ENCODE data around the gene MRPS2. TPM values are rescaled to one million over a fixed set of nuclear protein-coding genes. Genes with fewer than 3 reads are reported as not detected.

MRPS2 gene
- polyA plus RNA-seq, 2 of the 4 experiments (the other 2 are of a cell fraction): 66.9 to 90.1 TPM

GRCh38 chr9:135471791-135472640 is 28.5 kb upstream of the MRPS2 start:
- H3K4me1 ChIP-seq: no peaks in the 10 kb centered on the region
- H3K4me2 ChIP-seq: no peak overlapping the region
- 85% methylated on average over 23 of the region's 23 CpGs for WGBS (ENCODE audit: missing lambda C conversion rate)
- no peak overlapping the region for H3K4me3 ChIP-seq
- DNase-seq (ENCODE audit: low read depth in 1 of 2, low spot score in 1 of 2) (no peak), ATAC-seq (no peak), FAIRE-seq (no peak)
- ChIA-PET POLR2A (no interaction called here), CTCF (interaction anchor here (0.7 to 3.2 kb wide), 5 partner anchors 12 to 386 kb away, joined by 3 to 14 read pairs (median 3); no protein-coding TSS in a partner anchor)
- H3K9me3 ChIP-seq: no peaks in the 10 kb centered on the region
- no peak overlapping the region for H3K27ac ChIP-seq
- TF ChIP-seq, protein P1, sequence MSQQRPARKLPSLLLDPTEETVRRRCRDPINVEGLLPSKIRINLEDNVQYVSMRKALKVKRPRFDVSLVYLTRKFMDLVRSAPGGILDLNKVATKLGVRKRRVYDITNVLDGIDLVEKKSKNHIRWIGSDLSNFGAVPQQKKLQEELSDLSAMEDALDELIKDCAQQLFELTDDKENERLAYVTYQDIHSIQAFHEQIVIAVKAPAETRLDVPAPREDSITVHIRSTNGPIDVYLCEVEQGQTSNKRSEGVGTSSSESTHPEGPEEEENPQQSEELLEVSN (IDR thresholded peaks at IDR 0.05; ENCODE audit: borderline replicate concordance, low read depth): no peak
- TF ChIP-seq HOXB5 (CRISPR knock-in tag; IDR thresholded peaks at IDR 0.05) (no peak), SREBF2 (IDR thresholded peaks at IDR 0.05) (no peak), HMGXB4 (CRISPR knock-in tag; IDR thresholded peaks at IDR 0.05; ENCODE audit: borderline replicate concordance) (no peak), TFCP2L1 (CRISPR knock-in tag; IDR thresholded peaks at IDR 0.05) (no peak), FOSL2 (IDR thresholded peaks at IDR 0.05) (no peak), FOSL2 (CRISPR knock-in tag; IDR thresholded peaks at IDR 0.05) (no peak), FOSB (CRISPR knock-in tag; IDR thresholded peaks at IDR 0.05) (no peak), RNF2 (IDR thresholded peaks at IDR 0.05; ENCODE audit: borderline replicate concordance, low read depth) (no peak), ZNF302 (CRISPR knock-in tag; IDR thresholded peaks at IDR 0.05) (no peak), RCOR1 (IDR thresholded peaks at IDR 0.05; ENCODE audit: low read depth, low read length) (no peak)

GRCh38 chr9:135473972-135474543 is 26.4 kb upstream of the MRPS2 start:
- no peak for ATAC-seq
- CTCF ChIA-PET: interaction anchor here (0.6 to 3.2 kb wide), 6 partner anchors 10 to 388 kb away, joined by 3 to 14 read pairs (median 10); no protein-coding TSS in a partner anchor

More at GRCh38 chr9:135473972-135474543, 26.4 kb upstream of the MRPS2 start:
- no peak overlapping the region for H3K4me3 ChIP-seq
- WGBS (ENCODE audit: missing lambda C conversion rate): 67% methylated on average over 11 of the region's 12 CpGs
- no peak overlapping the region for H3K4me2 ChIP-seq
- H3K9me3 ChIP-seq: no peaks in the 10 kb centered on the region
- no peaks in the 10 kb centered on the region for H3K4me1 ChIP-seq
- H3K27ac ChIP-seq: no peak overlapping the region
- FAIRE-seq (no peak), DNase-seq (ENCODE audit: low read depth in 1 of 2, low spot score in 1 of 2) (no peak)
- TF ChIP-seq, protein P2, sequence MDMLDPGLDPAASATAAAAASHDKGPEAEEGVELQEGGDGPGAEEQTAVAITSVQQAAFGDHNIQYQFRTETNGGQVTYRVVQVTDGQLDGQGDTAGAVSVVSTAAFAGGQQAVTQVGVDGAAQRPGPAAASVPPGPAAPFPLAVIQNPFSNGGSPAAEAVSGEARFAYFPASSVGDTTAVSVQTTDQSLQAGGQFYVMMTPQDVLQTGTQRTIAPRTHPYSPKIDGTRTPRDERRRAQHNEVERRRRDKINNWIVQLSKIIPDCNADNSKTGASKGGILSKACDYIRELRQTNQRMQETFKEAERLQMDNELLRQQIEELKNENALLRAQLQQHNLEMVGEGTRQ (IDR thresholded peaks at IDR 0.05): no peak
- TF ChIP-seq CHD4 (IDR thresholded peaks at IDR 0.05; ENCODE audit: borderline replicate concordance): no peak
- no peak for TF ChIP-seq FOXS1 (CRISPR knock-in tag; IDR thresholded peaks at IDR 0.05)
- TF ChIP-seq RAD21 (conservative IDR thresholded peaks at IDR 0.05 in 1 of 2, IDR thresholded peaks at IDR 0.05 in 1 of 2): no peak
- TF ChIP-seq KDM1A (IDR thresholded peaks at IDR 0.05; ENCODE audit: low read depth): no peak
- no peak for TF ChIP-seq EHF (CRISPR knock-in tag; IDR thresholded peaks at IDR 0.05)
- no peak for TF ChIP-seq SMC3 (IDR thresholded peaks at IDR 0.05)
- TF ChIP-seq, protein P3, sequence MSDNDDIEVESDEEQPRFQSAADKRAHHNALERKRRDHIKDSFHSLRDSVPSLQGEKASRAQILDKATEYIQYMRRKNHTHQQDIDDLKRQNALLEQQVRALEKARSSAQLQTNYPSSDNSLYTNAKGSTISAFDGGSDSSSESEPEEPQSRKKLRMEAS (IDR thresholded peaks at IDR 0.05): no peak
- no peak for TF ChIP-seq ZC3H11A (IDR thresholded peaks at IDR 0.05)
- TF ChIP-seq HDAC2 (IDR thresholded peaks at IDR 0.05): no peak
- TF ChIP-seq CHD2 (IDR thresholded peaks at IDR 0.05; ENCODE audit: low read length, partially characterized antibody): no peak
- no peak for TF ChIP-seq BHLHE40 (IDR thresholded peaks at IDR 0.05; ENCODE audit: low read depth, low read length)
- TF ChIP-seq, protein P4, sequence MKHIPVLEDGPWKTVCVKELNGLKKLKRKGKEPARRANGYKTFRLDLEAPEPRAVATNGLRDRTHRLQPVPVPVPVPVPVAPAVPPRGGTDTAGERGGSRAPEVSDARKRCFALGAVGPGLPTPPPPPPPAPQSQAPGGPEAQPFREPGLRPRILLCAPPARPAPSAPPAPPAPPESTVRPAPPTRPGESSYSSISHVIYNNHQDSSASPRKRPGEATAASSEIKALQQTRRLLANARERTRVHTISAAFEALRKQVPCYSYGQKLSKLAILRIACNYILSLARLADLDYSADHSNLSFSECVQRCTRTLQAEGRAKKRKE (CRISPR knock-in tag; IDR thresholded peaks at IDR 0.05; ENCODE audit: low read depth): no peak
- no peak for TF ChIP-seq FOSB (CRISPR knock-in tag; IDR thresholded peaks at IDR 0.05)
- TF ChIP-seq HOXA7 (CRISPR knock-in tag; IDR thresholded peaks at IDR 0.05): no peak
- POLR2A ChIA-PET: no interaction called here

All from A549 (cell line).